NB4 (cell line): ENCODE measurements around the gene ABCB6.

Source experiments
- DNase-seq: peaks from one replicate; pipeline ENCODE4 v3.0.0; 2010; ENCODE audit warnings: low read depth
- H3K4me3 ChIP-seq: one replicate; pipeline ENCODE4 v1.5.1; 2011; ENCODE audit warnings: mild to moderate bottlenecking, low read depth, low read length, moderate library complexity
- CTCF ChIP-seq: IDR thresholded peaks from one replicate; pipeline ENCODE4 v1.5.1; 2012; ENCODE audit warnings: low read depth, low read length
- MAX ChIP-seq: IDR thresholded peaks from 2 replicates; pipeline ENCODE4 v1.6.1; 2011; ENCODE audit warnings: low read depth, low read length
- MYC ChIP-seq: IDR thresholded peaks from 2 replicates; pipeline ENCODE4 v1.6.1; 2011; ENCODE audit warnings: low read depth, low read length
- POLR2A ChIP-seq: IDR thresholded peaks from 2 replicates; pipeline ENCODE4 v1.6.1; 2011; ENCODE audit warnings: mild to moderate bottlenecking; ENCODE audit not compliant: insufficient read length; ENCODE audit errors: extremely low read depth

ABCB6 gene

DNA sequence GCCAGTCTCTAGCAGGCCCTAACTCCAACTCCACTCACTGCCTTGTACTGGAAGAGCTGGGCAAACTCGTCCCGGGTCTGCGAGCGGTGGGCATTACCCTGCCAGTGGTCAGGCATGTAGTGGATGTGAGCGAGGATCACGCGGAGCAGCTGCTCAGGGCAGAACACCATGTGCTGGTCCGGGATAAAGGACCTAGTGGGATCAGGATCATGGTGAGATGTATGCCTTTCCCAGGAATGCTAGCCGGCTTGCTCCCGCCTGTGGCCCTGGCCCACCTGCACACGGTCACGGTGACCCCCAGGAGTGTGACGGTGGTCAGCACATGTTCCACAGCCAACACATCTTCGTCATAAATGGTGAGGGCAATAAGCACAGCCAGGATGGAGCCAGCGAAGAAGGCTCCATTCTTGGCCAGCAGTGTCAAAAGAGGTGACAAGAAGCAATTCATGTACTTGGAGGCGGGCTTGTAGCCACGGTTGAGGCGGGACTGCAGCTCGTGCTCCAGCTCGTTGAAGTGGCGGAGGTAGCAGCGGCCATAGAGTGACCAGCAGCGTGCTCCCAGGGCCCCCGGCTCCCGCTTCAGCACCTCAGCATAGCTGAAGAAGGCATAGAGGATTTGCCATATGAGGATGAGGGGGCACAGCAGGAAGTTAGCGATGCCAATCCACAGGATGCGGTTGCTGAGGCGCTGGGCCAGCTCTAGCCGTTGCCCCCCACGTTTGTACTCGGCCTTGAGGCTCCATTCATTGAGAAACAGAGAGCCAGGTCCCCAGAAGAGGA is 5.3 kb upstream of the ABCB6 start:
- DNase-seq, result no peak
- no peak overlapping the region for H3K4me3 ChIP-seq
- TF ChIP-seq MAX (no peak), CTCF (no peak), POLR2A (no peak), MYC (no peak)

- H3K4me3 ChIP-seq, result no peak overlapping the region
- DNase-seq, result no peak
These were observed 3.3 kb upstream of the ABCB6 start for GRCh38 chr2:219221957-219222518.

DNA sequence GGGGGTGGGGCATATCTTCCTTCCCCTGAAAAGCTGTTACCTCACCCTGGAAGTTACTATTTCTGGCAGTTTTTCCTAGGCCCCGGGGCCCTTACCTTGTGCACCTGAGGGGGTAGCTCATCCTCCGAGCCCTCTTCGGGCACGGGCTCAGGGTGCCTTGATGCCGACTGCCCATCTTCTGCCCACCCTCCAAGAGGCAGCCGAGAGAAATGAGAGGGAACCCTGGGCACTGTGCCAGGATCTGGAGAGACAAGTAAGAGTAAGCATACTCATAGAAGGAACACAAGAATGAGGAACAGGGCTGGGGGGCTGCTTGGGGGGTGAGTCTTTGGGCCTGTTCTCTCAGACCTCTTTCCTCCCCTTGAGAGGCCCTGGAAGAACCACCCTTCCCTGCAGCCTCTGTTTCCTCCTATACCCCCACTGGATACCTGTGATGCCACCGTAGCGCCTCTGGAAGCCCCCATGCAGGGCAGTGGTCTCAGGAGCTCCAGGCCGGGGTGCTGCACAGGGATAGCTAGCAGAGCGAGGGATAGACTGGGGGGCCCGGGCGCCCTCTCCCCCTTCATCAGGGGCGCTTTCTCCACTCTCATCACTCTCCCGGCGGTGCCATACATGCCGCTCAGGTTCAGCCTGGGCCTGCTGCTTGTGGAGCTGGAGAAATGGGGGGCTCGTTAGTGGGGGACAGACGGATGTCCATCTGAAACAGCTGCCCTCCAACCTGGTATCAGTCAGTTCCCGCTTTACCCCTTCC is 2.1 kb upstream of the ABCB6 start:
- no peak for DNase-seq
- H3K4me3 ChIP-seq, result no peak overlapping the region
- TF ChIP-seq MYC, result no peak
- no peak for TF ChIP-seq MAX
- no peak for TF ChIP-seq POLR2A
- TF ChIP-seq CTCF, result no peak

More at GRCh38 chr2:219221957-219222518, 3.3 kb upstream of the ABCB6 start:
- TF ChIP-seq POLR2A, result no peak
- TF ChIP-seq MYC, result no peak

- DNase-seq, result no peak
- H3K4me3 ChIP-seq, result no peak overlapping the region
- TF ChIP-seq POLR2A (no peak), MAX (no peak)
These were observed 1.2 kb upstream of the ABCB6 start for GRCh38 chr2:219219784-219220532.

- DNase-seq, result no peak
- no peak overlapping the region for H3K4me3 ChIP-seq
- TF ChIP-seq MYC (no peak), MAX (no peak), POLR2A (no peak), CTCF (no peak)
These were observed 484 bp downstream of the ABCB6 start for GRCh38 chr2:219218217-219218731.

- DNase-seq, result no peak
- TF ChIP-seq MAX (no peak), POLR2A (no peak), MYC (no peak), CTCF (no peak)
- H3K4me3 ChIP-seq, result no peak overlapping the region
These were observed 2.2 kb downstream of the ABCB6 start for GRCh38 chr2:219216535-219216915.
